Measurements from ENCODE around the gene GOLGA6L22. TPM values are rescaled to one million over a fixed set of nuclear protein-coding genes. Genes with fewer than 3 reads are reported as not detected.
A peak's percentile ranks its signal among the peaks of the same experiment; 100 is the strongest.
"Not testable (repeated sequence)": the region's sequence is repeated elsewhere in the genome, so short reads cannot be mapped to it uniquely, and the experiment has no call there.

Gene GOLGA6L22
- not detected for total RNA-seq
- long read RNA-seq, result 0 reads

DNA sequence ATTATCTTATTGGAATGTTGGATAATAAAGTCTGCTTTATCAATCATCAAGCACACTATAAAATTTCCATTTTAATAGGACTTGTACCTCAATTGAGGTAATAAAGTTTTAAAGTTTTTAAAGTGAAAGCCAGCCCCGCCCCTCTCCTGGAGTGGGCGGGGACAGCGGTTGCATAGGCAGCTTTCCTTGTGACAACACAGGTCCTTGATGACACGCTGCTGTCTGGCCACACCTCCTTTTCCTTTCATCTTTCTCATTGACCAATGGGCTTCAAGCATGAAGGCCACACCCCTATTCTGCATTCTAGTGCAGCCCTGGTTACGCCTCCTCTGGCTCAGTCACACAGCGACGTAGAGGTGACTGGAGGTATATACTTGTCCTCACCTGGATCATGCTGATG lies at the start of gene GOLGA6L22:
Gene GOLGA6L22 (plus strand): TSS at position 301 of the 400 bp plus-strand sequence. CDS start 91 bp downstream, at position 392.
- no CpG with 5 or more reads among the region's 7 CpGs for WGBS (ENCODE audit: insufficient coverage, low coverage, low lambda C conversion rate, missing lambda C conversion rate)
- ATAC-seq; H3K36me3 ChIP-seq; H3K4me1 ChIP-seq; H3K27ac ChIP-seq; intact Hi-C loops (cut with DNase I); H3K9me3 ChIP-seq; DNase-seq; H3K27me3 ChIP-seq; H3K4me3 ChIP-seq: not testable (repeated sequence)

DNA sequence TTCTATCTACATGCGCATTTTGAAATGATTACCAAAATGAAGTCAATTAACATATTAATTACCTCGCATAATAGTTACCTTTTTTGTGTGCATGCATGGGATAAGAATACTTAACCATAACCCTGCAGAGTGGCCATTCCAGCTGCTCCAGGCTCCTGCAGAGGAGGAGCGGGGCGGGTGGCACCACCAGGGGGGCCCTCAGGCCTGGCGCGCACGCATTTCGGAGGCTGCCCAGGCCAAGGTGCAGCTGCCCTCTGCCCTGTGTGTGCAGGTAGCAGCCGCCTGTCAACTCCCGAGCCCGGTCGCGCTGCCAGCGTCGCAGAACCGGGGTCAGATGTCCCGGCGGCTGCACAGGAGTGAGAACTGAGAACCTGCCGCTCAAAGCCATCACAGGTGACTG lies 41.4 kb upstream of the GOLGA6L22 start:
- 80% methylated on average over 1 of the region's 19 CpGs for WGBS (ENCODE audit: insufficient coverage, low coverage, low lambda C conversion rate, missing lambda C conversion rate)

GRCh38 chr15:22417795-22418194 lies 40.9 kb upstream of the GOLGA6L22 start:
- H3K4me1 ChIP-seq; H3K36me3 ChIP-seq; H3K27me3 ChIP-seq; H3K27ac ChIP-seq; H3K9me3 ChIP-seq; intact Hi-C loops (cut with DNase I); H3K4me3 ChIP-seq: not testable (repeated sequence)
- WGBS (ENCODE audit: insufficient coverage, low coverage, low lambda C conversion rate, missing lambda C conversion rate), result 70% methylated on average over 2 of the region's 22 CpGs
- ATAC-seq (peak; percentile 33 to 64 (median 52)), DNase-seq (peak in 1 of 3 donors; percentile 15)

More for the DNA sequence above, 41.4 kb upstream of the GOLGA6L22 start:
- H3K27me3 ChIP-seq; H3K36me3 ChIP-seq; H3K4me3 ChIP-seq; intact Hi-C loops (cut with DNase I); H3K9me3 ChIP-seq; H3K27ac ChIP-seq; H3K4me1 ChIP-seq: not testable (repeated sequence)
- DNase-seq, result peak in 1 of 3 donors; percentile 34
- ATAC-seq, result peak in 3 of 4 donors; percentile 21 to 49 (median 37)

DNA sequence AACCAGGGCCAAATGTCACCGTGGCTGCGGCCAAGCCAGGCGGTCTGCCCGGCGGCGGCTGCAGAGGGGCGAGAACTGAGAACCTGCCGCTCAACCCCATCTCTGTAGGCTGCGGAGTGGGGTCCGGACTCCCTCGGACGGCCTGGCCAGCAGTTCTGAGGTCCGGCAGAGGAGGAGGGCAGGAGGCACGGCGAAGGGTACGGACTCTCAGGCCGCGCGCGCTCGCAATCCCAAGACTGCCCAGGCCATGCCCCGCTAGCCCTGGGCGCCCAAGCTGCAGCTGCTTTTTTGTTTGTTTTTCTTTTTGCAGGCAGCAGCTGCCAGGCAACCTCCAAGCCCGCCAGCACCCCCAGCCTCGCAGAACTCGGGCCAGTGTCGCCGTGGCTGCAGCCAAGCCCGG lies 40.5 kb upstream of the GOLGA6L22 start:
- H3K36me3 ChIP-seq; intact Hi-C loops (cut with DNase I); H3K27ac ChIP-seq; H3K4me3 ChIP-seq; H3K4me1 ChIP-seq; DNase-seq; H3K9me3 ChIP-seq; H3K27me3 ChIP-seq: not testable (repeated sequence)
- peak in 3 of 4 donors; percentile 19 to 38 (median 30) for ATAC-seq
- WGBS (ENCODE audit: insufficient coverage, low coverage, low lambda C conversion rate, missing lambda C conversion rate), result no CpG with 5 or more reads among the region's 29 CpGs

- intact Hi-C loops (cut with DNase I); H3K27ac ChIP-seq; H3K36me3 ChIP-seq; H3K9me3 ChIP-seq; H3K4me3 ChIP-seq; H3K27me3 ChIP-seq; H3K4me1 ChIP-seq: not testable (repeated sequence)
- peak in 1 of 3 donors; percentile 11 for DNase-seq
- ATAC-seq, result peak in 2 of 4 donors; percentile 38 to 43
- 80% methylated on average over 1 of the region's 33 CpGs for WGBS (ENCODE audit: insufficient coverage, low coverage, low lambda C conversion rate, missing lambda C conversion rate)
These were observed 40.0 kb upstream of the GOLGA6L22 start for GRCh38 chr15:22418666-22419065.

DNA sequence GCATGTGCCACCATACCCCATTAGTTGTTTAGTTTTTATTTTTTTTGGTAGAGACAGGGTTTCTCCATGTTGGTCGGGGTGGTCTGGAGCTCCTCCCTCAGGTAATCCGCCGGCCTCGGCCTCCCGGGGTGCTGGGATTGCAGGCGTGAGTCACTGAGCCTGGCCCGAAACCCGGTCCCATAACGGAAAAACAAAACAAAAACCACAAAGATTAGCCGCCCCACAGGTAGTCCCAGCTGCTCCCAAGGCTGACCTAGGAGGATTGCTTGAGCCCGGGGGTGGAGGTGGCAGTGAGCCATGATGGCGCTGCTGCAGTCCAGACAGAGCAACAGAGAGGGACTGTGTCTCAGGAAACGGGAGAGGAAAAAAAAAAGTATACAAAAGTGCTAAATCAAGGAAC lies 38.4 kb upstream of the GOLGA6L22 start:
- H3K4me3 ChIP-seq; H3K9me3 ChIP-seq; H3K4me1 ChIP-seq; H3K36me3 ChIP-seq; H3K27me3 ChIP-seq; intact Hi-C loops (cut with DNase I); ATAC-seq; H3K27ac ChIP-seq: not testable (repeated sequence)
- WGBS (ENCODE audit: insufficient coverage, low coverage, low lambda C conversion rate, missing lambda C conversion rate), result 71% methylated on average over 7 of the region's 13 CpGs
- peak in 1 of 3 donors; percentile 5 for DNase-seq

- ATAC-seq; H3K27me3 ChIP-seq; H3K9me3 ChIP-seq; H3K36me3 ChIP-seq; DNase-seq; H3K4me1 ChIP-seq; intact Hi-C loops (cut with DNase I); H3K4me3 ChIP-seq; H3K27ac ChIP-seq: not testable (repeated sequence)
- no CpG with 5 or more reads among the region's 11 CpGs for WGBS (ENCODE audit: insufficient coverage, low coverage, low lambda C conversion rate, missing lambda C conversion rate)
These were observed 29.3 kb upstream of the GOLGA6L22 start for GRCh38 chr15:22429426-22429825.

DNA sequence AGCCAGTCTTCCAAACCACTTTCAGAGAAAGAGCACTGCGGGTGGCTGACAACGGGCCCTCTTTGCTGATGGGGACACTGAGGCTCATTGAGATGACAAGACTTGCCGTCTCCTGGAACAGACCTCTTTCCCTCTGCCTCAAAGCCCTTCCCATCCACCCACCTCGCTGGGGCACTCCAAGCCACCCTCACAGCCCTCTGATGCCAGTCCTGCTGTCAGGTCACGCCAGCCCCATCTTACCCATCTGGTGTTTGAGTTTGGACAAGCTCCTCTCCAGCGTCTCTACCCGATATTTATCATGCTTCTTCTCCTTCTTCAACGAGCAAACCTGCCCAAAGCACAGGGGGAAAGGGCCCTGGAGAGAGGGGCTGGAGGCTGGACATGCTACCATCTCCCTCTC lies 27.0 kb upstream of the GOLGA6L22 start:
- H3K4me1 ChIP-seq; H3K36me3 ChIP-seq; H3K27me3 ChIP-seq; H3K4me3 ChIP-seq; H3K9me3 ChIP-seq; ATAC-seq; intact Hi-C loops (cut with DNase I); H3K27ac ChIP-seq: not testable (repeated sequence)
- DNase-seq, result peak in 1 of 3 donors; percentile 33
- WGBS (ENCODE audit: insufficient coverage, low coverage, low lambda C conversion rate, missing lambda C conversion rate), result 35% methylated on average over 5 of the region's 8 CpGs

- H3K36me3 ChIP-seq; H3K27ac ChIP-seq; H3K4me1 ChIP-seq; intact Hi-C loops (cut with DNase I); H3K27me3 ChIP-seq; H3K9me3 ChIP-seq: not testable (repeated sequence)
- peak overlapping the region; percentile 43 to 49 (median 44) for H3K4me3 ChIP-seq
- peak in 3 of 4 donors; percentile 63 to 73 (median 70) for ATAC-seq
- no CpG with 5 or more reads among the region's 86 CpGs for WGBS (ENCODE audit: insufficient coverage, low coverage, low lambda C conversion rate, missing lambda C conversion rate)
- DNase-seq, result peak; percentile 60 to 74 (median 66)
These were observed 35.9 kb downstream of the GOLGA6L22 start for GRCh38 chr15:22494490-22495113.

DNA sequence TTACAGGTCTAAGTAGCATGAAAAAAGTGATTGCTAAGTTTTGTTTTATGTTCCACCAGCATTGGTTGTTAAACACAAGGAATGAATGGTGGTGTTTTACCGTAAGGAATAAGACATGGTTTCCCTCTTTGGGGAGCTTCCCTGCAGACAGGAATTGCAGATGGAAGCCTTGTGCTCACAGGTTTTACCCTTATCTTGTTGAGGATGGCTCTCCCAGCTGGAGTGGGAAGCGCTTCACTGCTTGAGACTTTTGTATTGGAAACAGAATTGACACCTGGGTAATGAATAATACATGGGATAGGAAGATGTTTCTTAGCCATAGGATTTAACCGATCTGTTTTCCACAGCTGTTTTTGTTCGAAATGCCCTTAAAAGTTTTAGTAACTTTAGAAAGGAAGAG lies 38.5 kb downstream of the GOLGA6L22 start:
- intact Hi-C loops (cut with DNase I); DNase-seq; ATAC-seq; H3K27ac ChIP-seq; H3K4me1 ChIP-seq; H3K36me3 ChIP-seq; H3K9me3 ChIP-seq; H3K4me3 ChIP-seq; H3K27me3 ChIP-seq: not testable (repeated sequence)
- no CpG with 5 or more reads among the region's 4 CpGs for WGBS (ENCODE audit: insufficient coverage, low coverage, low lambda C conversion rate, missing lambda C conversion rate)

DNA sequence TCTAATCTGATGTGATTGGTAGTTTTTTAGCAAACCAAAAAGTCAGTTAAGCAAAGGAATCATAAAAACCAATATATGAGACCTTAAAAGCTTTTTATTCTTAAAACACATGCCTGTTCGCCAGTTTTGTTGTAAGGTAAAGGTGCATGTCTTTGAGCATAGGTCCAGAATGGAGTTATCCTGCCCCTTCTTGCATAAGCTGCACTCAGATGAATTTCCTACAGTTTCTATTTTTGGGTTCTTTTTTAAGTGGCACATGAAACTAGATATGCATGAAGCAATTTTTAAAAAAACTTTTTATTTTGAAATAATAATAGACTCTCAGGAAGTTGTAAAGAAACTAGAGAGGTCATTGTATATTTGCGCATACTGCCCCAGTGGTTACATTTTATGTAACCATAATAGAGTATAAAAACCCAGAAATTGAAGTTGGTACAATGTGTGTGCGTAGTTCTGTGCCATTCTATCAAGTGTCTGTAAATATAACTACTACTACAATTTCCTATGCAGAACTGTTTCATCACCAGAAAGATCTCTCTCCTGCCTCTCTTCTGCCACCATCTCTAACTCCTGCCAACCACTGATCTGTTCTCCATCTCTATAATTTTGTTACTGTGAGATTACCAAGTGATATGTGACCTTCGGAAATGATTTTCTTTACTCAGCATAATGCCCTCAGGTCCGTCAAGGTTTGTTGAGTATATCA lies 39.7 kb downstream of the GOLGA6L22 start:
- H3K9me3 ChIP-seq; intact Hi-C loops (cut with DNase I); H3K4me1 ChIP-seq; H3K27ac ChIP-seq; H3K36me3 ChIP-seq; ATAC-seq; DNase-seq; H3K27me3 ChIP-seq; H3K4me3 ChIP-seq: not testable (repeated sequence)
- WGBS (ENCODE audit: insufficient coverage, low coverage, low lambda C conversion rate, missing lambda C conversion rate), result no CpG with 5 or more reads among the region's 5 CpGs

Measured in right lobe of liver (tissue), 6 donors.